ENCODE measurements around the gene FAM168A. TPM values are rescaled to one million over a fixed set of nuclear protein-coding genes. Genes with fewer than 3 reads are reported as not detected.

The FAM168A gene
- total and polyA plus RNA-seq, 9 of the 15 experiments (the other 6 are each of a cell fraction or from before 2014, with no cell fraction given): 0.44 to 7.2 (median 2.9) TPM

DNA sequence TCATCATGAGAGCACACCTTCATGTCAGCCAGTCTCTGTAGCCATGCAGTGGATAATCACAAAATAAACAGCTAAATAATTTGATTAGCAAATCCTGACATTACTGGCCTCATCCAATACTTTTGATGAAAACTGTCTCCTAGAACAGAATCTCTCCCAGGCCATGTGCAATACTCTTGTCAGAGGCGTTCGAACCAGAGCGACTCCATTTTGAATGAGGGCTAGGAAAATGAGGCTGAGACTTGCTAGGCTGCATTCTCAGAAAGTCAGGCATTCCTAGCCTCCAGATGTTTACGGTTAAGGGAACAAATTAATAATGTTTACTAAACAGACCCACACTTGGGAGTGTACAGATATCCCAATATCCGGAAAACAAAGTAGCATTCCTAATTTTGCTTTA is 69.9 kb downstream of the FAM168A start (continued):
- no peak for TF ChIP-seq ZNF551 (CRISPR knock-in tag; IDR thresholded peaks at IDR 0.05)
- peak; percentile 86 for TF ChIP-seq PTTG1 (tag; IDR thresholded peaks at IDR 0.05; ENCODE audit: low read depth)
- peak; percentile 79; the same call in 1 of the 2 replicates for TF ChIP-seq HIVEP1 (CRISPR knock-in tag; IDR thresholded peaks at IDR 0.05)
- TF ChIP-seq NFXL1 (CRISPR knock-in tag; IDR thresholded peaks at IDR 0.05): peak; percentile 91

DNA sequence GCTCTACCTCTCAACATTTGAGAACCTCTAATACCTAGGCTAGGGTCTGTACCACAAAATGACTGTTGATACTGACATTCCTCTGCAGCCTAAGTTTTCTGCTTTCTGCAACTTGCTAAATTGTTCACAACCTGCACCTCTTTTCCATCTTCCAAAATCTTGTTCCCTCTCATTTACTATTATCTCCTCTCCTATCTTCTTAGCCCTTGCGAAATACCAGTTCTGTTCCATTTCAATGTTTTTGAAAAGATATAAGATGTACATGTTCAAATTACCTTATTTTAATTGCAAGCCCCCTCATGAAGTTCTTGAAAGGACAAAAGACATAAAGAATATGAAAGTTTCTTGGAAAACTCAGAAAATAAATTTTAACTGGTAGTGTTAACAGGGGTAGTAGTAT is 72.3 kb downstream of the FAM168A start:
- H3K79me2 ChIP-seq (ENCODE audit: control insufficient read depth, insufficient read depth, low read length): no peaks in the 10 kb centered on the region
- H3K27ac ChIP-seq (ENCODE audit: extremely low read depth, low read depth, low read length): no peak overlapping the region
- TF ChIP-seq SMAD4 (CRISPR knock-in tag; conservative IDR thresholded peaks at IDR 0.05) (no peak), CAMTA2 (CRISPR knock-in tag; conservative IDR thresholded peaks at IDR 0.05) (no peak), TRIM24 (IDR thresholded peaks at IDR 0.05) (peak in 1 of 2 experiments; percentile 33; a peak in 1 of 4 replicates), CEBPB (tag; IDR thresholded peaks at IDR 0.05) (peak; percentile 58; the same call in 1 of the 2 replicates), JUNB (CRISPR knock-in tag; conservative IDR thresholded peaks at IDR 0.05) (no peak), ATF2 (CRISPR knock-in tag; IDR thresholded peaks at IDR 0.05) (no peak), SMARCB1 (IDR thresholded peaks at IDR 0.05; ENCODE audit: insufficient read length, low read depth) (no peak)
- no peaks in the 10 kb centered on the region for H4K20me1 ChIP-seq (replicated peaks; ENCODE audit: control insufficient read depth, insufficient read depth, low read length)
- H3K4me1 ChIP-seq (replicated peaks in 1 of 2; ENCODE audit: control insufficient read depth in 2 of 2, insufficient read depth in 2 of 2, low read length in 2 of 2): no peaks in the 10 kb centered on the region
- CTCF ChIA-PET (ENCODE audit: low intra/inter-chr PET ratio): no interaction called here
- no TSS peak for BruUV-seq (replicated peaks)
- H3K27me3 ChIP-seq (ENCODE audit: control insufficient read depth in 2 of 2, insufficient read depth in 2 of 2, low read length in 2 of 2): no peaks in the 10 kb centered on the region; a peak in 3 of 5 replicates
- DNase-seq (ENCODE audit: extremely low read depth in 1 of 4, low spot score in 3 of 4) (no peak), FAIRE-seq (no peak), ATAC-seq (no peak)
- POLR2A ChIA-PET: no interaction called here
- 6% methylated on average over 1 of the region's 1 CpG for WGBS (ENCODE audit: insufficient coverage, low coverage, missing lambda C conversion rate)
- H3K36me3 ChIP-seq (ENCODE audit: control insufficient read depth, insufficient read depth, low read length): no peaks in the 10 kb centered on the region
- H3K4me2 ChIP-seq (ENCODE audit: insufficient read depth, low read length): no peak overlapping the region
- no peak overlapping the region for H3K9ac ChIP-seq (ENCODE audit: insufficient read depth in 1 of 2, low read depth in 2 of 2, low read length in 2 of 2)
- no peaks in the 10 kb centered on the region for H3K9me3 ChIP-seq (replicated peaks; ENCODE audit: control insufficient read depth, insufficient read depth, low read depth, low read length)
- intact Hi-C loops (cut with micrococcal nuclease): loop anchor here (5.0 kb wide), 1 partner anchor 137 kb away; no protein-coding TSS in a partner anchor
- H3K4me3 ChIP-seq: no peak overlapping the region
- in situ Hi-C loops (cut with MboI): loop anchor here (10.0 kb wide), 1 partner anchor 579 kb away; no protein-coding TSS in a partner anchor
- H2AFZ ChIP-seq (ENCODE audit: low read depth, low read length): no peak overlapping the region
- no peaks in the 10 kb centered on the region for H3K9me1 ChIP-seq (ENCODE audit: control insufficient read depth, insufficient read depth, low read length)
